H9 (cell line): ENCODE results near the gene BRCA2. TPM values are rescaled to one million over a fixed set of nuclear protein-coding genes. Genes with fewer than 3 reads are reported as not detected.

ENCODE experiments used
- DNase-seq: peaks from one replicate; pipeline ENCODE4 v3.0.0-alpha.2; 2017
- H2AFZ ChIP-seq: one replicate; pipeline ENCODE4 v1.6.1; 2013; ENCODE audit warnings: mild to moderate bottlenecking, low read length, control low read depth, moderate library complexity
- H2AK5ac ChIP-seq: 2 replicates; pipeline ENCODE4 v1.6.1; 2013; ENCODE audit warnings: low read length, control low read depth, mixed read lengths; ENCODE audit not compliant: insufficient read length
- H2BK120ac ChIP-seq: one replicate; pipeline ENCODE4 v1.6.1; 2013; ENCODE audit warnings: low read depth, mild to moderate bottlenecking, low read length, control low read depth, inconsistent platforms; ENCODE audit not compliant: poor library complexity, severe bottlenecking
- H2BK12ac ChIP-seq: 2 replicates; pipeline ENCODE4 v1.6.1; 2013; ENCODE audit warnings: low read length, control low read depth, mixed read lengths, low read depth; ENCODE audit not compliant: insufficient read length
- H2BK15ac ChIP-seq: 2 replicates; pipeline ENCODE4 v1.6.1; 2013; ENCODE audit warnings: low read depth, low read length, control low read depth
- H2BK20ac ChIP-seq: one replicate; pipeline ENCODE4 v1.6.1; 2013; ENCODE audit warnings: low read depth, mild to moderate bottlenecking, low read length, control low read depth, inconsistent platforms; ENCODE audit not compliant: poor library complexity, severe bottlenecking
- H2BK5ac ChIP-seq: 2 replicates; pipeline ENCODE4 v1.6.1; 2013; ENCODE audit warnings: low read length, control low read depth, mixed read lengths; ENCODE audit not compliant: insufficient read length
- H3K14ac ChIP-seq: 2 replicates; pipeline ENCODE4 v1.6.1; 2013; ENCODE audit warnings: low read length, control low read depth; ENCODE audit not compliant: insufficient read depth
- H3K18ac ChIP-seq: 2 replicates; pipeline ENCODE4 v1.6.1; 2013; ENCODE audit warnings: low read depth, mild to moderate bottlenecking, mixed read lengths, low read length, control low read depth; ENCODE audit not compliant: insufficient read length
- H3K23ac ChIP-seq: 2 replicates; pipeline ENCODE4 v1.6.1; 2013; ENCODE audit warnings: low read length, control low read depth, mixed read lengths, low read depth; ENCODE audit not compliant: insufficient read length
- H3K23me2 ChIP-seq: 2 replicates; pipeline ENCODE4 v1.6.1; 2013; ENCODE audit warnings: low read depth, mild to moderate bottlenecking, mixed read lengths, low read length, control low read depth; ENCODE audit not compliant: insufficient read length, poor library complexity, severe bottlenecking
- H3K27ac ChIP-seq: 2 replicates; pipeline ENCODE4 v1.5.1; 2013; ENCODE audit warnings: low read length, control low read depth, mixed read lengths, low read depth; ENCODE audit not compliant: insufficient read length
- H3K27me3 ChIP-seq: 2 replicates; pipeline ENCODE4 v1.6.1; 2013; ENCODE audit warnings: low read length, control low read depth, inconsistent platforms; ENCODE audit not compliant: insufficient read depth
- H3K4ac ChIP-seq: 2 replicates; pipeline ENCODE4 v1.6.1; 2013; ENCODE audit warnings: low read depth, mild to moderate bottlenecking, control low read depth, inconsistent platforms, low read length, moderate library complexity
- H3K4me1 ChIP-seq: 2 replicates; pipeline ENCODE4 v1.6.1; 2013; ENCODE audit warnings: low read length, control low read depth, inconsistent platforms; ENCODE audit not compliant: insufficient read depth
- H3K4me2 ChIP-seq: 2 replicates; pipeline ENCODE4 v1.6.1; 2013; ENCODE audit warnings: low read length, control low read depth, mixed read lengths; ENCODE audit not compliant: insufficient read length, insufficient read depth
- H3K56ac ChIP-seq: 2 replicates; pipeline ENCODE4 v1.6.1; 2013; ENCODE audit warnings: low read depth, mild to moderate bottlenecking, mixed read lengths, low read length, control low read depth; ENCODE audit not compliant: insufficient read length
- H3K79me1 ChIP-seq: 2 replicates; pipeline ENCODE4 v1.6.1; 2013; ENCODE audit warnings: low read depth, mild to moderate bottlenecking, moderate library complexity, low read length, control low read depth, inconsistent platforms; ENCODE audit not compliant: insufficient read depth, poor library complexity, severe bottlenecking
- H3K79me2 ChIP-seq: 2 replicates; pipeline ENCODE4 v1.6.1; 2013; ENCODE audit warnings: low read length, control low read depth, inconsistent platforms; ENCODE audit not compliant: insufficient read depth
- H3K9ac ChIP-seq: 2 replicates; pipeline ENCODE4 v1.6.1; 2013; ENCODE audit warnings: low read length, control low read depth, mixed read lengths; ENCODE audit not compliant: insufficient read length; ENCODE audit errors: extremely low read depth
- H3K9me3 ChIP-seq: one replicate; pipeline ENCODE4 v1.6.1; 2013; ENCODE audit warnings: low read depth, low read length, inconsistent platforms; ENCODE audit not compliant: control insufficient read depth
- H3T11ph ChIP-seq: one replicate; pipeline ENCODE4 v1.6.1; 2013; ENCODE audit warnings: mild to moderate bottlenecking, low read length, control low read depth, inconsistent platforms
- H4K20me1 ChIP-seq: one replicate; pipeline ENCODE4 v1.6.1; 2013; ENCODE audit not compliant: control insufficient read depth, insufficient read length, insufficient read depth
- H4K5ac ChIP-seq: 2 replicates; pipeline ENCODE4 v1.6.1; 2013; ENCODE audit warnings: low read depth, mild to moderate bottlenecking, mixed read lengths, low read length, control low read depth; ENCODE audit not compliant: insufficient read length
- H4K8ac ChIP-seq: replicated peaks from 2 replicates; pipeline ENCODE4 v1.6.1; 2013; ENCODE audit warnings: low read length, control low read depth, mixed read lengths, low read depth; ENCODE audit not compliant: insufficient read length
- H4K91ac ChIP-seq: 2 replicates; pipeline ENCODE4 v1.6.1; 2013; ENCODE audit warnings: low read depth, mild to moderate bottlenecking, moderate library complexity, mixed read lengths, low read length, control low read depth; ENCODE audit not compliant: insufficient read length
- H3K27ac Mint-ChIP-seq, 3 experiments: 2 replicates in 2 of 3; 3 replicates in 1 of 3; pipeline ENCODE4 v1.8.0; 2020 to 2021; ENCODE audit warnings: mixed read lengths in 3 of 3, mild to moderate bottlenecking in 1 of 3, moderate library complexity in 1 of 3
- H3K27me3 Mint-ChIP-seq: 2 replicates; pipeline ENCODE4 v1.8.0; 2021; ENCODE audit warnings: low read depth, mild to moderate bottlenecking, moderate library complexity, mixed read lengths
- H3K36me3 Mint-ChIP-seq, 3 experiments: 2 replicates in 2 of 3; 3 replicates in 1 of 3; pipeline ENCODE4 v1.8.0; 2020 to 2021; ENCODE audit warnings: low read depth in 3 of 3, mixed read lengths in 3 of 3; ENCODE audit not compliant: insufficient read depth in 1 of 3
- H3K4me1 Mint-ChIP-seq, 2 experiments: 2 replicates each; pipeline ENCODE4 v1.8.0; 2020; ENCODE audit warnings: mixed read lengths in 2 of 2
- H3K4me3 Mint-ChIP-seq, 2 experiments: 2 replicates in 1 of 2; 3 replicates in 1 of 2; pipeline ENCODE4 v1.8.0; 2020 to 2021; ENCODE audit warnings: mild to moderate bottlenecking in 2 of 2, mixed read lengths in 2 of 2, moderate library complexity in 1 of 2
- H3K9me3 Mint-ChIP-seq, 2 experiments: 2 replicates in 1 of 2; 3 replicates in 1 of 2; pipeline ENCODE4 v1.8.0; 2020; ENCODE audit warnings: mild to moderate bottlenecking in 2 of 2, mixed read lengths in 2 of 2, moderate library complexity in 1 of 2
- whole genome bisulfite sequencing: extraction: QIAGEN DNeasy Blood & Tissue Kit; methylation state at CpG from one replicate; pipeline ENCODE4 v1.1.7; 2013; ENCODE audit warnings: missing lambda C conversion rate, low lambda C conversion rate, mixed read lengths; ENCODE audit not compliant: insufficient read length; ENCODE audit errors: extremely low coverage; 5-methylcytosine and 5-hydroxymethylcytosine counted together
- total RNA-seq: library from RNA; stranded (reverse); gene quantifications from 2 replicates; pipeline ENCODE4 v1.2.1, GENCODE V29; 2021
- TF ChIP-seq, protein P1 (sequence below): fragments of 200-600 bp; sonication (generic); conservative IDR thresholded peaks from 3 replicates; pipeline ENCODE4 v1.8.0; 2021; ENCODE audit warnings: antibody characterized with exemption, mild to moderate bottlenecking

The BRCA2 gene
- total RNA-seq, 1 experiment from 2014 or later: 17.0 TPM

DNA sequence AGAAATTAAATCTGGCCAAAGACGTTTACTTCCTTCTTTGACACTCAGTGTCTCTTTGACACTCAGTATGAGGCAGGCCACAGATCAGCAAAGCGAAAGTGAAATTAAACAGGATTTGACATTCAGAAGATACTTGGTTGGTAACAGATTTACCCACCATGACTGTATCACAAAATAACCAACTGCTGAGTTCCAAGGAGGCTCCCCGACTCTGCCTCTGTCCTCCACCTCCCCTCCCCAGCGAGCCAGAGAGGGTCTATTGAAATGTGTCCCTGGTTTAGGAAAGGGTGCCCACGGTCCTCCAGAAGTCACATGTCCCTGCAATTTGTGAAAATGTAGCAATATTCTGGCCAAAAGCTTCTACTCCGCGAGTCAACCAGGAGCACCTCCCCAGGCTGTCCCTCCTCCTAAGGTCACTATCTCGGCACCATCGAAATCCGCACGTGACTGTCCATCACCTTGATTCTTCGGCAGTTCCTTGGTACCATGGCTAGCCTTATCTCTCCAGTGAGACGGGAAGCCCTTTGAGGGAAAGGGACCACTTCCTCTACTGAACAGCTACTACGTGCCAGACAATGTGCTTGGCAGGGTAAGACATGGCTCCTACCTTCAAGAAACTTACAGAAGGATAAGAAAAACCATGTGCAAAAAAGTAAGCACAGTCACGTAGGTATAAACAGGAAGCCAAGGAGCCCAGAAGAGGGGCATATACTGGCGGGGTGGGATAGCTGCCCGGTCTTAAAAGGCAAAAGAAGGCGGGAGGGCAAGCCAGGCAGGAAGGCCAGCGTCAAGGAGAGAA, 111.1 kb downstream of the BRCA2 start:
- Histone ChIP-seq H3K18ac (no peak overlapping the region), H2BK120ac (no peak overlapping the region), H2AFZ (no peak overlapping the region), H3T11ph (no peak overlapping the region), H4K8ac (no peak overlapping the region), H2BK15ac (no peak overlapping the region), H2BK20ac (no peak overlapping the region), H3K14ac (no peak overlapping the region; the same call in 1 of the 2 replicates), H3K9me3 (no peaks in the 10 kb centered on the region), H4K91ac (no peak overlapping the region), H3K79me1 (no peaks in the 10 kb centered on the region), H3K4me2 (peak overlapping the region; percentile 46), H3K27ac (no peak overlapping the region), H3K79me2 (no peaks in the 10 kb centered on the region), H3K4me1 (peaks cover 3% of the 10 kb centered on the region; the same call in 1 of the 2 replicates), H3K23me2 (peaks cover 17% of the 10 kb centered on the region), H3K9ac (no peak overlapping the region), H2BK12ac (no peak overlapping the region), H3K4ac (no peak overlapping the region), H3K27me3 (peaks cover 4% of the 10 kb centered on the region), H3K23ac (no peak overlapping the region), H4K20me1 (no peaks in the 10 kb centered on the region), H2BK5ac (no peak overlapping the region), H2AK5ac (no peak overlapping the region), H4K5ac (no peak overlapping the region), H3K56ac (no peak overlapping the region)
- Mint-ChIP-seq H3K27me3 (peaks cover 19% of the 10 kb centered on the region), H3K9me3 (no peaks in the 10 kb centered on the region; a peak in 1 of 5 replicates), H3K4me1 (peaks cover 24 to 27% of the 10 kb centered on the region in 2 experiments), H3K36me3 (peaks cover 2 to 3% (median 3%) of the 10 kb centered on the region in 3 experiments; a peak in 4 of 7 replicates), H3K4me3 (peak overlapping the region; percentile 64 to 81), H3K27ac (no peak overlapping the region; a peak in 1 of 7 replicates)
- no CpG with 5 or more reads among the region's 19 CpGs for WGBS
- DNase-seq: no peak
- TF ChIP-seq, protein P1, sequence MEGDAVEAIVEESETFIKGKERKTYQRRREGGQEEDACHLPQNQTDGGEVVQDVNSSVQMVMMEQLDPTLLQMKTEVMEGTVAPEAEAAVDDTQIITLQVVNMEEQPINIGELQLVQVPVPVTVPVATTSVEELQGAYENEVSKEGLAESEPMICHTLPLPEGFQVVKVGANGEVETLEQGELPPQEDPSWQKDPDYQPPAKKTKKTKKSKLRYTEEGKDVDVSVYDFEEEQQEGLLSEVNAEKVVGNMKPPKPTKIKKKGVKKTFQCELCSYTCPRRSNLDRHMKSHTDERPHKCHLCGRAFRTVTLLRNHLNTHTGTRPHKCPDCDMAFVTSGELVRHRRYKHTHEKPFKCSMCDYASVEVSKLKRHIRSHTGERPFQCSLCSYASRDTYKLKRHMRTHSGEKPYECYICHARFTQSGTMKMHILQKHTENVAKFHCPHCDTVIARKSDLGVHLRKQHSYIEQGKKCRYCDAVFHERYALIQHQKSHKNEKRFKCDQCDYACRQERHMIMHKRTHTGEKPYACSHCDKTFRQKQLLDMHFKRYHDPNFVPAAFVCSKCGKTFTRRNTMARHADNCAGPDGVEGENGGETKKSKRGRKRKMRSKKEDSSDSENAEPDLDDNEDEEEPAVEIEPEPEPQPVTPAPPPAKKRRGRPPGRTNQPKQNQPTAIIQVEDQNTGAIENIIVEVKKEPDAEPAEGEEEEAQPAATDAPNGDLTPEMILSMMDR: no peak
